Activated T-cell treated with anti-CD3 and anti-CD28 coated beads, Interleukin-2, amount 50 U/mL, for 48 hours (primary cell): ENCODE results near the gene FLCN.
"Not testable (repeated sequence)": the region's sequence is repeated elsewhere in the genome, so short reads cannot be mapped to it uniquely, and the experiment has no call there.

Source experiments
- DNase-seq, 2 experiments: peaks; one replicate each; pipeline ENCODE4 v3.0.0-alpha.2; 2020

Gene FLCN, protein sequence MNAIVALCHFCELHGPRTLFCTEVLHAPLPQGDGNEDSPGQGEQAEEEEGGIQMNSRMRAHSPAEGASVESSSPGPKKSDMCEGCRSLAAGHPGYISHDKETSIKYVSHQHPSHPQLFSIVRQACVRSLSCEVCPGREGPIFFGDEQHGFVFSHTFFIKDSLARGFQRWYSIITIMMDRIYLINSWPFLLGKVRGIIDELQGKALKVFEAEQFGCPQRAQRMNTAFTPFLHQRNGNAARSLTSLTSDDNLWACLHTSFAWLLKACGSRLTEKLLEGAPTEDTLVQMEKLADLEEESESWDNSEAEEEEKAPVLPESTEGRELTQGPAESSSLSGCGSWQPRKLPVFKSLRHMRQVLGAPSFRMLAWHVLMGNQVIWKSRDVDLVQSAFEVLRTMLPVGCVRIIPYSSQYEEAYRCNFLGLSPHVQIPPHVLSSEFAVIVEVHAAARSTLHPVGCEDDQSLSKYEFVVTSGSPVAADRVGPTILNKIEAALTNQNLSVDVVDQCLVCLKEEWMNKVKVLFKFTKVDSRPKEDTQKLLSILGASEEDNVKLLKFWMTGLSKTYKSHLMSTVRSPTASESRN

GRCh38 chr17:17237026-17237799 lies at the start of gene FLCN:
FLCN (minus strand) TSS chr17:17237168; CDS start chr17:17228137, 9,031 bp downstream.
- peak; percentile 88 to 91 for DNase-seq

DNA sequence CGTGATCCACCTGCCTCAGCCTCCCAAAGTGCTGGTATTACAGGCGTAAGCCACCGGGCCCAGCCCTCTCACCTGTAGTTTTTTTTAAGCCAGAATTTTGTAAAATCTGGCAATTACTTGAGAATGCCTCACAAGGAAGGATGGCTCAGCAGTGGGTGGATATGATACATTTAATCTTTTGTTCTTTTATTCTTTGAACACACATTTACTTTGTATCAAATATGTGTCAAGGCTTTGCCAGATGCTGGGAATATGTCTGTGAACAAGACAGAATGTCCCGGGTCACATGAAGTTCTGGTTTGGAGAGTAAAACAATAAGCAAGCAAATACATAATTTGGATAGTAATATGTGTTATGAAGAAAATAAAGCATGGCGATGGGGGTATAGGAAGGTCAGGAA lies 49.0 kb upstream of the FLCN start:
- no peak for DNase-seq

- DNase-seq = peak; percentile 97
These were observed 43.9 kb upstream of the FLCN start, which contains the start of gene COPS3 for GRCh38 chr17:17280613-17281549. COPS3 (minus strand) TSS chr17:17281246; CDS start chr17:17281186, 60 bp downstream.

- DNase-seq = no peak
These were observed 42.3 kb upstream of the FLCN start for GRCh38 chr17:17279316-17279715.

DNA sequence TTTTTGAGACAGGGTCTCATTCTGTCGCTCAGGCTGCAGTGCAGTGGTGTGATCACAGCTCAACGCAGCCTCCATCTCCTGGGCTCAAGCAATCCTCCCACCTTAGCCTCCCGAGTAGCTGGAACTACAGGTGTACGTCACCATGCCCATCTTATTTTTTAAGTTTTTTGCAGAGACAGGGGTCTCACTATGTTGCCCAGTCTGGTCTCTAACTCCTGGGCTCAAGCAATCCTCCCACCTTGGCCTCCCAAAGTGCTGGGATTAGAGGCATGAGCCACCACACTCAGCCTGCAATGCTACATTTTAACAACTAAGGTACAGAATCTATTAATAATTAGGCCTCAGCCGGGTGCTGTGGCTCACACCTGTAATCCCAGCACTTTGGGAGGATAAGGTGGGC lies 40.5 kb upstream of the FLCN start:
- not testable (repeated sequence) for DNase-seq

GRCh38 chr17:17275971-17276370 lies 39.0 kb upstream of the FLCN start:
- DNase-seq = no peak

- peak; percentile 38 to 46 for DNase-seq
These were observed 33.2 kb upstream of the FLCN start for GRCh38 chr17:17269926-17270773.

DNA sequence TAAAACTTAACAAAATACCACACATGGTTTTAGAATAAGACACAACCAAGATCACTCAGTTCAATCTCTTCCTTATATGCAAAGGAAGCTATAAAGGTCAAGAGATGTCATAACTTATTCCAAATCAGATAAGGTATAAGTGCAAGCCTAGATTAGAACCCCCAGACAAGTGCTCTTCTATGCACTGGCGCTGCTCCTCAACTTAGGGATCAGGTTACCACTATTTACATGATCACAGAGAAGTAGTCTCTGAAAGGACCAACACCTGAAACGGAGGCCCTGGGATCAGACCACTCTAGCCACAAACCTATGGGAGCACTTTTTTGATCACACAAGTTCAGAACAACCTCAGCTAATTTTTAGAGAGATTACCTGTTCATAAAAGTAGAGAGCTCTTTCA lies 27.5 kb upstream of the FLCN start:
- no peak for DNase-seq

GRCh38 chr17:17258998-17259397 lies 22.0 kb upstream of the FLCN start:
- DNase-seq = no peak

DNA sequence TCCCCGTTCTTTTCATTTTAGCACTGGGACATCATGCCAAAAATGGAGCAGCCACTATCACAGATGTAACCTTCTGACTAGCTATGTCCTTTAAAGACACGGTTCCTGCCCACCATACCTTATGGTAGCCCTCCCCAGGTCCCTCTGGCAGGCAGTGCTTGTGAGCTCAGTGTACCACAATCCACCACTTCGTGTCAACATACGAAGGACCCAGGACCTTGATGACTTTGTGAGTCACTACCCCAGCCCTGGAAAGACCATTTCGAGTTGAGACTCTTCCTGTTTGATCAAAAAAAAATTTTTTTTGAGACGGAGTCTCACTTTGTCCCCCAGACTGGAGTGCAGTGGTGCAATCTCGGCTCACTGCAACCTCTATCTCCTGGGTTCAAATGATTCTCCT lies 21.0 kb upstream of the FLCN start:
- DNase-seq = no peak

DNA sequence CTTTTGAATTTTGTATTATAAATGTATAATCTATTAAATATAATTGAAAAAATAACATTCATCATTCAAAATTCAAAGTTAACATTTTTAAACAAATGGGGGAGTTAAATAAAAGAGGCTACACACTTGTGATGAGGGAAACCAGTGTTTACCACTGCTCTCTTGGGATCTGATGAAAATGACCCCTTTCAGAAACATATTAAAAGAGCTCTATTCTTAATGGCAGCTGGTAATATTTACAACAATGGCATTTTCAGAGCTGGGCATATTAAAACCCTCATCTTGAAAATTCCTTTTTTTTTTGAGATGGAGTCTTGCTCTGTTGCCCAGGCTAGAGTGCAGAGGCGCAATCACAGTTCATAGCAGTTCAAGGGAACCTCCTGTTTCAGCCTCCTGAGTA lies 19.3 kb upstream of the FLCN start:
- no peak for DNase-seq

DNA sequence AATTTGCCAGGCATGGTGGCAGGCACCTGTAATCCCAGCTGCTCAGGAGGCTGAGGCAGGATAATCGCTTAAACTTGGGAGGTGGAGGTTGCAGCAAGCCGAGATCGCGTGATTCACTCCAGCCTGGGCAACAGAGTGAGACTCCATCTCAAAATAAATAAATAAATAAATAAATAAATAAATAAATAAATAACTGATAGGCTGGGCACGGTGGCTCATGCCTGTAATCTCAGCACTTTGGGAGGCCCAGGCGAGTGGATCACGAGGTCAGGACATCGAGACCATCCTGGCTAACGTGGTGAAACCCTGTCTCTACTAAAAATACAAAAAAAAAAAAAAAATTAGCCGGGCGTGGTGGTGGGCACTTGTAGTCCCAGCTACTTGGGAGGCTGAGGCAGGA lies 18.7 kb upstream of the FLCN start:
- not testable (repeated sequence) for DNase-seq

DNA sequence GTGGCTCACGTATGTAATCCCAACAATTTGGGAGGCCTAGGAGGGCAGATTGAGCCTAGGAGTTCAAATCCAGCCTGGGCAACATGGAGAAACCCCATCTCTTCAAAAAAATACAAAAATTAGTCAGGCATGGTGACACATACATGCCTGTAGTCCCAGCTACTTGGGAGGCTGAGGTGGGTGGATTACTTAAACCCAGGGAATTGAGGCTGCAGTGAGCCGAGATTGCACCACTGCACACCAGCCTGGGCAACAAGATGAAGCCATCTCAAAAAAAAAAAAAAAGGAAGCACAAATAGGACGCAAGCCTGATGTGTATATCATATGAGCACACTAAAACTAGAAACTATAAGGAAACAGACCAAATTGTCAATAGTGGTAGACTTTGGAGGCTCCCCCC lies 17.1 kb upstream of the FLCN start:
- no peak for DNase-seq

GRCh38 chr17:17253406-17253805 lies 16.4 kb upstream of the FLCN start:
- DNase-seq = no peak

DNA sequence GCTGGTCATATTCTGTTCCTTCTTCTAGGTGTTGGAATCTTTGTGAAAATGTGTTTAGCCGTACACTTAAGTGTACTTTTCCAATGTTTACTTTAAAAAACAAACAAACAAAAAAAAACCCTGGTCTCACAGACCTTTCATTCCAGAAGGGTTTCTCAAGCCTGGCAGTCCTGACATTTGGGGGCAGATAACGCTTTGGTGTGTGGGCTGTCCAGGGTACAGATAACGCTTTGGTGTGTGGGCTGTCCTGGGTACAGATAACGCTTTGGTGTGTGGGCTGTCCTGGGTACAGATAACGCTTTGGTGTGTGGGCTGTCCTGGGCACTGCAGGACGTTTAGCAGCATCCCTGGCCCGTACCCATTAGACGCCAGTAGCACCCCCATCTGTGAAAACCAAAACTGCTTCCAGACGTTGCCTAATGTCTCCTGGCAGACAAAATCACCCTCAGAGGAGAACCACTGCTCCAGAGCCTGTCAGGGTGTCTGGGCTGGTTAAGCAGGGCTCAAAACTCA lies 15.2 kb upstream of the FLCN start:
- DNase-seq = no peak

GRCh38 chr17:17246879-17247278 lies 9.9 kb upstream of the FLCN start:
- DNase-seq = no peak

DNA sequence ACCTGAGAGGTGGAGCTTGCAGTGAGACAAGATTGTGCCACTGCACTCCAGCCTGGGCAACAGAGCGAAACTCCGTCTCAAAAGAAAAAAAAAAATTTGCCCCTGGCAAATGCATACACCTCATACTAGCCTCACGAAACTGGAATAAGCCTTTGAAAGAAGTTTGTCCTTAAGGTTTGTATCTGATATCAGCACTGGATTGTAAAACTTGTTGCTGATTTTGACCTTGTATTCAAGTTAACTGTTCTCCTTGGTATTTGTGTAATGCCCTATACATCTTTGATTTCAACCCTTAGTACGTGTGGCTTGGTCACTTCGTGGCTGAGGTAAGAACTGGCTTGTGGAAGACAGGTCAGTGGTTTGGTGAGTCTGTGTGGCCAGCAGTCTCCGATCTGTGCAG lies 6.2 kb upstream of the FLCN start:
- no peak for DNase-seq

- DNase-seq = no peak
These were observed 5.3 kb upstream of the FLCN start for GRCh38 chr17:17242246-17242645.

DNA sequence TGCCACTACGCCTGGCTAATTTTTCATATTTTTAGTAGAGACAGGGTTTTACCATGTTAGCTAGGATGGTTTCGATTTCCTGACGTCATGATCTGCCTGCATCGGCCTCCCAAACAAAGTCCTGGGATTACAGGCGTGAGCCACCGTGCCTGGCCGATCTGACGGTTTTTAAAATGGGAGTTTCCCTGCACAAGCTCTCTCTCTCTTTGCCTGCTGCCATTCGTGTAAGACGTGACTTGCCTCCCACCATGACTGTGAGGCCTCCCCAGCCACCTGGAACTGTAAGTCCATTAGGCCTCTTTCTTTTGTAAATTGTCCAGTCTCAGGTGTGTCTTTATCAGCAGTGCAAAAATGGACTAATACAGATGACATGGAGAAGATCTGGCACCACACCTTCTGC lies 4.7 kb upstream of the FLCN start:
- no peak for DNase-seq

DNA sequence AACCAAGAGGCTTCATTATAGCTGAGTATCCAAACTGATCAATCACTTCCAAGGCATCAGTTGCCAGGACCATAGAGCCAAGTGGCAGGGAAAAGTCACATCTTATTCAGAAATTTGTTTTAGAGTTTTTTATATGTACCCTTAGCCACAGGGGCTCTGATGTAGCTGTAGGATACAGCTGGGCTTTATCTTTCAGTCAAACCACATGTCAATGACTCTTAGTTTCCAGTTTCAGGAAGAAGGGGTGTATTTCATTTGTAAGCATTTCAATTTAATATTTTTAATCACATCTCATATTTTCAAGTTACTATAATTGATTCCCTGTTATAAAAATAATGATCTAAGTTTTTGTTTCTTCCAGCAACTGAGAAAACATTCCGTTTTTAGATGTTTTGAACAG lies 2.9 kb upstream of the FLCN start:
- no peak for DNase-seq

- DNase-seq = peak; percentile 30 to 34
These were observed 508 bp downstream of the FLCN start for GRCh38 chr17:17236295-17237025.
